GDM1 (cell line): Measurements from ENCODE around the gene CBR3.
"Not testable (repeated sequence)": the region's sequence is repeated elsewhere in the genome, so short reads cannot be mapped to it uniquely, and the experiment has no call there.

Source experiments
- DNase-seq: peaks from one replicate; lab custom pipeline; 2025; lab: John Stamatoyannopoulos, UW

Gene CBR3

GRCh38 chr21:36134803-36135390 lies at the start of gene CBR3:
Gene CBR3, plus strand, starts transcription at chr21:36135079. Its CDS starts 114 bp downstream, at chr21:36135193.
- DNase-seq = no peak

DNA sequence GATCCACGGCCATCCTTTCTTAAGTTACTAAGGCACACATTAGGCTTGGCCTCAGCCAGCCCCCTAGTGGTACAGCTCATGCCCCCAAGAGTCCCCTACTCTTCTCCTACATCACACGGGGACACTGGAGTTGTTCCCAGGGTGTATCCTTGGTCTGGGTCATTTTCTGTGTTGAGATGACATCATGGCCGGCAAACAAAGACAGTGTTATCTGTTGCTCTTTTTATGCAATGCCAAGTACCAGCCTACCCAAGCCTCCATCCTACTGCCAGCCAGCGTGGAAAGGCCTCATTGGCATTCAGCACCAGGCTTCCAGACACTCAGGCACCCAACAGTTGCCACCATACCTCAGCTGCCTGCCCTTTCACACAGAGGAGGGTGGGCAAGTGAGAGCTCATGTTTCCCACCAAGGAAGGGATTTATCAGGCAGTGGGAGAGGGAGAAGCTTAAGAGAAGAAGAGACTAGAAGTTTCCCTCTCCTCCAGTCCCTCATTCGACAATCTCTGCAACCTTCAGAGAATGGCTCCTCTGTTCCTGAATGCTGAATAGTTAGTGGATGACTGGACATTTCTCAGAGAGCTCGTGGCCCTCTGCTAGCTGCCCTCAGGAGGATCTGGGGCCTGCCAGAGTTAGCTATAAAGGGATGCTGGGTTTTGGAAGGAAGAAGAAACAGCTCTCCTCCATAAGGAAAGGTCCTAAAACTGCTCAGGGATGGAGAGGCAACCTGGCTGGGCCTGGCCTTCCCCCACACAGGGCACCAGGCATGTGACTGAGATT lies 47.3 kb upstream of the CBR3 start:
- no peak for DNase-seq

- DNase-seq = no peak
Measured at GRCh38 chr21:36089946-36090345, 44.9 kb upstream of the CBR3 start.

DNA sequence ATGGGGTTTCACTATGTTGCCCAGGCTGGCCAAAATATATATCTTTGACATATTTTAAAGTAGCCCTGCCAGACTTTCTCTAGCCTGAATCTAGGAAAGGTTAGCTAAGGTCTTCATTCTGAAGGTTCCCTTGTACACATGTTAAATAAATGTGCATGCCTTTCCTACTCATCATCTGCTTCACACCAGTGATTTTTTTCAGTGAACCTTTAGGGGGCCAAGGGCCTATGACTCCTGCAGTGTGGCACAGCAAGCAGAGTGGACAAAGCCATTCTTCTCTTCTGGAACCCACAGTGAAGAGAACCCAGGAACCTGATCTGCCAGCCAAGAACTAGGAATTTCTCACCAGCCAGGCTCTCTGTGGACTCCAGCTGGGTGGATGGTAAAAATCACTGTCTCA lies 42.2 kb upstream of the CBR3 start:
- no peak for DNase-seq

GRCh38 chr21:36093512-36093911 lies 41.4 kb upstream of the CBR3 start:
- DNase-seq = no peak

GRCh38 chr21:36096398-36097290 lies 38.2 kb upstream of the CBR3 start:
- DNase-seq = no peak

GRCh38 chr21:36097427-36098181 lies 37.3 kb upstream of the CBR3 start:
- peak; percentile 78 for DNase-seq

- DNase-seq = no peak
Measured at GRCh38 chr21:36098182-36098532, 36.7 kb upstream of the CBR3 start.

- DNase-seq = no peak
Measured at GRCh38 chr21:36099000-36099399, 35.9 kb upstream of the CBR3 start.

DNA sequence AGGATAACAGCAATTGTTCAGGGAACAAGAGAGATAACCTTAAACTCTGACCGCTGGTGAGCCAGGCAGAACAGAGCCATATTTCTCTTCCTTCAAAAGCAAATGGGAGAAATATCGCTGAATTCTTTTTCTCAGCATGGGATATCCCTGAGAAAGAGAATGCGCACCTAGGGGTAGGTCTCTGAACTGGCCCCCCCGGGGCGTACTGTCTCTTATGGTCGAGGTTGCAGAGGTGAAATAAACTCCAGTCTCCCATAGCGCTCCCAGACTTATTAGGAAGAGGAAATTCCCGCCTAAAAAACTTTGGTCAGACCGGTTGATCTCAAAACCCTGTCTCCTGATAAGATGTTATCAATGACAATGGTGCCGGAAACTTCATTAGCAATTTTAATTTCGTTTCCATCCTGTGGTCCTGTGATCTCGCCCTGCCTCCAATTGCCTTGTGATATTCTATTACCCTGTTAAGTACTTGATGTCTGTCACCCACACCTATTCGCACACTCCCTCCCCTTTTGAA lies 35.1 kb upstream of the CBR3 start:
- not testable (repeated sequence) for DNase-seq

DNA sequence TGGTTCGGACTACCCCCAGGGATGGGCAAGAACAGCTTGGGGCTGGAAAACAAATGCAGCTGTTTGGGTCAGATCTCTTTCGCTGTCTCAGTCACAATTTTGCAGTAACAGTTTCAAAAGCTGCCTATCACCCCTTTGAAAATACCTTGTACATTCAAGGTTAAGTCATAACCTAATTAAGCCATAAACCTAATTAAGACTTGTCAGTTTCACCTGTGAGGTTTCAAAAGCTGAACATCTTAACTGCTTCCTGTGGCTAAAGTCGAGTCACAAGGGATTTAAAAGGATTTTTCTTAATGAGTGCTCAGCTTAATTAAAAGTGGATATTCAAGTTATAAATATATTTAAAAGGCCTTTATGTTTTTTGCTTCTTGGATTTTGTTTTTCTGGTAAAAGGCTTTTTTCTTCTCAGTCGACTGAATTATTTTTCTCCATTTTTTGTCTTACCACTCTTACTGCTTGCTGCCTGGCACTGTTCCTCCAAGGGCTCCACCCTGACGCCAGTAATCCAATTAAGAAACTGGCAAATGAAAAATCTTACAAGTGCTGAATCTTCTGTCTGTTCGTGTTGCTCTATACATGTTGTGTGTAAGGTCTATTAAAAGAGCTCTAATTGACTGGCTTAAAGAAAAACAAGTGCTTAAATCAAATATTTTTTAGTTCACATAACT lies 33.8 kb upstream of the CBR3 start:
- DNase-seq = no peak

- no peak for DNase-seq
Measured at GRCh38 chr21:36103434-36103833, 31.4 kb upstream of the CBR3 start.

- no peak for DNase-seq
Measured at GRCh38 chr21:36104317-36105300, 30.3 kb upstream of the CBR3 start.

GRCh38 chr21:36105327-36105842 lies 29.5 kb upstream of the CBR3 start:
- DNase-seq = no peak

DNA sequence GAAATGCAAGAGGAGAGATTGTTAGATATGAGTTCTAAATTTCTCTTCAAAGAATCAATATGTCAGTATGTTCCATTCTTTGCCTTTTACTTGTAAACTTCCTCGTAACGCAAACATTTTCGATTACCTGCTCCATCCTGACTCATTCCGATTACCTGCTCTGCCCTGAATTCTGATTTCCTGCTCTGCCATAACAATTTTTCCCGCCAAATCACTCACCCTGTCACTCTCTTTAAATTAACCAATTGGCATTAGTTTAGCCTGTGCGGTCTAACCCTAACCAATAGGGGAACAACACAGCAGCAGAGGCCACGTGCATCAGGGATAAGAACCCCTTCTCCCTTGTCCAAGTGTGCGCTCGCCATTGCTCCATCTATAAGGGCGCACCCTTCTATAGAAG lies 25.0 kb upstream of the CBR3 start:
- no peak for DNase-seq

DNA sequence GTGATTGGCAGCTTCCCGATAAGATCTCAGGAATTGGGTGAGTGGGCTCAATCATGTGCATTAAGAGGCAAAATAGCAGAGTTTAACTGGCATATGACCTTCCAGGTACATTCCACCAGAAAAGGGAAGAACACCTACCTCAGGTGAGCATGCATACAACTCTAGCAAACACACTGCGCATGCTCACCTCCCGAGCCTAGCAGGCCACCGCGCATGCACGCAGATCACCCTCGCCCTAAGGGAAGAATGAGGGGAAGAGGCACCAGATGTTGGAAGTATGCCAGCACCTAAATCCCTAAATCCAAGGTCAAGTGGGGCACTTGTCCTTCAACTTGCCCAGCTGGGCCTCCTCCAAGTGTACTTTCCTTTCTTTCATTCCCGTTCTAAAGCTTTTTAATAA lies 23.6 kb upstream of the CBR3 start:
- DNase-seq = no peak

GRCh38 chr21:36113647-36114428 lies 21.0 kb upstream of the CBR3 start:
- no peak for DNase-seq

GRCh38 chr21:36115138-36115730 lies 19.6 kb upstream of the CBR3 start:
- DNase-seq = no peak

DNA sequence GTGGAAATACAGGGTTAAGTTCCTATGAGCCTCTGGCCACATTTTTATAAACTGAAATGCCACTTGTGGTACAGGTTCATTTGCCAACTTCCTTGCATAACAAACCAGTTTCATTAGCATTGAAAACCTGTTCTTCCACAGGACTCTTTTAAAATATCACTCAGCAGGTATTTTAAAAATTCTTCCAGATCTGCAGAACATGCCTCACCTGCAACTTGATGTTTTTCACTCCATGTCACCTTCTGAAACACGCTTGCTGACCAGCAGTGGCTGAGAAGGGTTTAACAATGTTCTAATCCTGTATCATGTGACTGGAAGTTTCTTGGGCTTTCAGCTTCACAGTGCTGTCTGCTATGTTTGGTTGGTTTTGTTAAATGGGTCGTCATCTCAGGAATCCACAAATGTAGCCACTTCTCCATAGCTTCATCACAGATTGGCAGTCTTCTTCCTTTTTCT lies 17.6 kb upstream of the CBR3 start:
- DNase-seq = no peak
